Effector CD8-positive, alpha-beta T cell (primary cell): ENCODE results near the gene AMBRA1.

Experiments
- DNase-seq: peaks from one replicate; lab custom pipeline; 2025; lab: John Stamatoyannopoulos, UW

AMBRA1 gene

GRCh38 chr11:46369458-46370152, 224.2 kb downstream of the AMBRA1 start:
- DNase-seq = peak; percentile 21

GRCh38 chr11:46367916-46368267, 225.9 kb downstream of the AMBRA1 start:
- no peak for DNase-seq

- DNase-seq = peak; percentile 73
Measured at GRCh38 chr11:46367244-46367915, 226.4 kb downstream of the AMBRA1 start.

- DNase-seq = no peak
Measured at GRCh38 chr11:46366661-46367161, 227.1 kb downstream of the AMBRA1 start.

- no peak for DNase-seq
Measured at GRCh38 chr11:46366260-46366659, 227.6 kb downstream of the AMBRA1 start.

- DNase-seq = no peak
Measured at GRCh38 chr11:46364791-46365190, 229.0 kb downstream of the AMBRA1 start.

- no peak for DNase-seq
Measured at GRCh38 chr11:46364056-46364455, 229.8 kb downstream of the AMBRA1 start.

- no peak for DNase-seq
Measured at GRCh38 chr11:46363455-46364005, 230.3 kb downstream of the AMBRA1 start.

- no peak for DNase-seq
Measured at GRCh38 chr11:46363031-46363407, 230.8 kb downstream of the AMBRA1 start.

- DNase-seq = no peak
Measured at GRCh38 chr11:46362156-46363030, 231.4 kb downstream of the AMBRA1 start.

- peak; percentile 33 for DNase-seq
Measured at GRCh38 chr11:46361283-46362155, 232.3 kb downstream of the AMBRA1 start.

GRCh38 chr11:46360878-46361277, 232.9 kb downstream of the AMBRA1 start:
- no peak for DNase-seq

GRCh38 chr11:46359953-46360352, 233.9 kb downstream of the AMBRA1 start:
- DNase-seq = no peak

GRCh38 chr11:46357483-46357936, 236.3 kb downstream of the AMBRA1 start:
- DNase-seq = no peak

- no peak for DNase-seq
Measured at GRCh38 chr11:46356924-46357482, 236.8 kb downstream of the AMBRA1 start.

- no peak for DNase-seq
Measured at GRCh38 chr11:46353698-46354097, 240.1 kb downstream of the AMBRA1 start.

GRCh38 chr11:46352063-46352841, 241.6 kb downstream of the AMBRA1 start:
- DNase-seq = peak; percentile 75

GRCh38 chr11:46351606-46352005, 242.2 kb downstream of the AMBRA1 start:
- DNase-seq = no peak

- no peak for DNase-seq
Measured at GRCh38 chr11:46351148-46351547, 242.7 kb downstream of the AMBRA1 start.

- no peak for DNase-seq
Measured at GRCh38 chr11:46350695-46351094, 243.1 kb downstream of the AMBRA1 start.
